ENCODE results near the gene PAPOLA.

Gene PAPOLA

DNA sequence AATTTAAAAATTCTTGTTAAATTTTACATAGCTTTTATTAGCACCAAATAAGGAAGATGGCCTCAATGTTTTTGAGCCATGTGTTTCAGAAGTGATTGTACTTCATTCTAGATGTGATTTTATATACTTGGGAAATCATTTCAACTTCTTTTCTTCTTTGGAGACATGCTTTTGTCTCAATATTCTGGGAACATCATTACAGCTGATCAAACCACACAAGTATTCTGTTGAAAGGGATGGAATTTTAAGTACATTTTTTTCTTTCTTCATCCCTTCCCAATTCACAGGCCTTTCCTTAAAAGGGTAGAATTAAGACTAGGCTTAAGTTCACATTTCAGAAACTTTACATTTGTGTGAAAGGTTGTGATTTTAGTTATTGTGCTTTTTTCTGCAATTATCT, 66.4 kb downstream of the PAPOLA start:
- H3K4me3 ChIP-seq (ENCODE audit: low read depth, low read length): no peak overlapping the region
- no peak for TF ChIP-seq CTCF (IDR thresholded peaks at IDR 0.05; ENCODE audit: low read depth, low read length)
- in situ Hi-C loops (cut with HindIII; ENCODE audit: low sequenced_read_pairs): no loop called here
- no peak for DNase-seq (ENCODE audit: low read depth, low spot score)

DNA sequence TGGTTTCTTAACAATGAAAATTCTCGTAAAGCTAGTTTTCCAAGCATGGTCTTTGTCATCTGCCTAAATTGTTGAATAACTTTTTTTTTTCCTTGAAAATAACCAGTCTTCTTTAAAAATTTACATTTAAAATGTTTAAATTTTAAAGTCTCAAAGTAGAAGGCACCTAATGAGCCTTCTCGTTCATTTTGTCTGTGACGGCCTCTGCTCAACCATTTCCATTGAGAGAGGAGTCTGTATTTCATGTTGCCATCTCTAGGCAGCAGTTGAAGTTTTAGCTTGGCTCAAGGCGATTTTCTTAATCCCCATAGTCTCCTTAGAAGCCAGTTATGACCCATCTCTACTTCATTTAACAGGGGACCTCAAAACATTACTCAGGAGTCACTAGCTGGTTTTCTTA, 69.1 kb downstream of the PAPOLA start:
- in situ Hi-C loops (cut with HindIII; ENCODE audit: low sequenced_read_pairs): no loop called here
- H3K4me3 ChIP-seq (ENCODE audit: low read depth, low read length): no peak overlapping the region
- no peak for TF ChIP-seq CTCF (IDR thresholded peaks at IDR 0.05; ENCODE audit: low read depth, low read length)
- DNase-seq (ENCODE audit: low read depth, low spot score): no peak

DNA sequence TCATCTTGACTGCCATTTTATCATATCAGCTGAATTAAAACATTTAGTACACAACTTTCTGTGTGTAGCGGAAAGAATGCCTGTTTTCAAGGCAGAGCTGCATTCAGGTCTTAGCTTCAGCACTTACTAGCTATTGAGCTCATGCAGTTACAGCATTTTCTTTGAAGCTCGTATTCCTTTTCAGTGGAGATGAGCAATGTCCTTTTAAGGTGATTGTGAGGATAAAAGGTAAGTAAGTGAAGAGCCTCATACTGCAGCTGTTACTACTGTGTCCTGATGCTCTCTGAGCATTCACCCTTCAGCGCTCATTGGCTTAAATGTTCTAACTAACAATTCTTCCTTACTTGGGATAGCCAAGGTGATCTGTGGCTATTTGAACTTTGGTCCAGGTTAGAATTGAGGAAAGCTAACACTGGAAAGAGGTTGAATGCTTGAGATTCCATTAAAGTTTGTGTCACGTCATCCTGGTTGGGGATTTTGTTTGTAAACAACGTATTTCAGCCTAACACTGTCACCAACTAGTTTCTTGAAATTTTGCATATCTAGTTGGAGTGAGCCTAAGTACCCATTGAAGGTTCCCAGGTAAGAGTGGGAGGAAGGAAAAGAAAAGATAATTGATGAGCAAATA, 71.4 kb downstream of the PAPOLA start:
- in situ Hi-C loops (cut with HindIII; ENCODE audit: low sequenced_read_pairs): no loop called here
- DNase-seq (ENCODE audit: low read depth, low spot score): no peak
- H3K4me3 ChIP-seq (ENCODE audit: low read depth, low read length): no peak overlapping the region
- no peak for TF ChIP-seq CTCF (IDR thresholded peaks at IDR 0.05; ENCODE audit: low read depth, low read length)

DNA sequence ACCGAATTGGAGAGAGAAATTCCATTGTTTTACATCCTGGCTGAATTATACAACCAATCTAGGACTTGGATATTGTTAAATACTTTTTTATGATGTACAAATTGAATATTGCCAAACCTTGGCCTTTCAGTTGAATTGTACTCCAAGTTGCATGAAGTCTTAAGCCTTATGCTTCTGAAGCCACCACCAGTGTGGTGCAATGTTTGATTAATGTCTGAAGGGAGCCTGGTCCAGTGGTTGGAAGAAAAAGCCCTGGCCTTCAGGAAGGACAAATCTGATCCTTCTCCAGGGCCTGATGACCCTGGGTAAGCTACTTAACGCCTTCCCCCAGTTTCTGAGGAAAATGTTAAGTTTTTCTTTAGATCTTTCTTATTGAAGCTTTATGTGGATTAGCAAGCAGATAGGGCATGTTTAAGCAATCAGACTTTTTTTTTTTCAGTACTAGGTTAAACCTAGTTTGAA, 72.0 kb downstream of the PAPOLA start:
- in situ Hi-C loops (cut with HindIII; ENCODE audit: low sequenced_read_pairs): no loop called here
- TF ChIP-seq CTCF (IDR thresholded peaks at IDR 0.05; ENCODE audit: low read depth, low read length): no peak
- no peak overlapping the region for H3K4me3 ChIP-seq (ENCODE audit: low read depth, low read length)
- DNase-seq (ENCODE audit: low read depth, low spot score): no peak

GRCh38 chr14:96574633-96575632, 72.8 kb downstream of the PAPOLA start:
- in situ Hi-C loops (cut with HindIII; ENCODE audit: low sequenced_read_pairs): no loop called here
- no peak overlapping the region for H3K4me3 ChIP-seq (ENCODE audit: low read depth, low read length)
- no peak for TF ChIP-seq CTCF (IDR thresholded peaks at IDR 0.05; ENCODE audit: low read depth, low read length)
- DNase-seq (ENCODE audit: low read depth, low spot score): peak; percentile 70

- no peak overlapping the region for H3K4me3 ChIP-seq (ENCODE audit: low read depth, low read length)
- no peak for DNase-seq (ENCODE audit: low read depth, low spot score)
- TF ChIP-seq CTCF (IDR thresholded peaks at IDR 0.05; ENCODE audit: low read depth, low read length): no peak
- in situ Hi-C loops (cut with HindIII; ENCODE audit: low sequenced_read_pairs): no loop called here
Observed at GRCh38 chr14:96576359-96576758, 74.2 kb downstream of the PAPOLA start.

Measured in astrocyte of the spinal cord (primary cell).